ENCODE results near the gene GCNA. TPM values are rescaled to one million over a fixed set of nuclear protein-coding genes. Genes with fewer than 3 reads are reported as not detected.

The GCNA gene
- total RNA-seq, 2 experiments from 2014 or later = 2.1 to 4.2 TPM

DNA sequence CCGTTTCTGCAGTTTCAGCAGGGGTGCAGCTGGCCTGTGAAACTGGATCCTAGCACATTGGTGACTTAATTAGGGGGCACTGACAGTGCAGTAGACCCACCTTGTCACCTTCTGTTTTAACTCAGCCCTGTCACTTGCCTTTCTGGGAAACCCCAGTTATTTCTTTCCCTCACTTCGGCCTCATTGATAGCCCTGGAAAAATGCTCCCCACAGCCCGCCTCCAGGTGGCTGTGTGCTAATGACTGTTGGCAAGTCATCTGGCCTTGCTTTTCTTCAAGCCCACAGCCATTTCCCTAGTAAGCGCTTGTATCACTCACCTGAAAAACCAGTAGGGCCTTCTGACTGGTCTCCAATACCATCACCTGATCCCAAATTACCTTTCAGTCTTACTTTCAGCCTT lies 36.8 kb downstream of the GCNA start:
- BruUV-seq (replicated peaks) = no TSS peak
- POLR2A ChIA-PET = no interaction called here
- H4K20me1 ChIP-seq (ENCODE audit: insufficient read depth, low read length) = no peaks in the 10 kb centered on the region
- H3K9me3 ChIP-seq (ENCODE audit: low read length) = peaks cover under 1% of the 10 kb centered on the region; the same call in 1 of the 2 replicates
- H3K4me2 ChIP-seq (ENCODE audit: low read length) = no peak overlapping the region
- no peak overlapping the region for H2AFZ ChIP-seq (ENCODE audit: low read length)
- no peaks in the 10 kb centered on the region for H3K79me2 ChIP-seq (ENCODE audit: insufficient read depth, low read depth, low read length)
- no peaks in the 10 kb centered on the region for H3K9me2 ChIP-seq (ENCODE audit: insufficient read depth, low read length)
- CTCF ChIA-PET (ENCODE audit: unreplicated experiment) = no interaction called here
- no peak overlapping the region for H3K27ac ChIP-seq (ENCODE audit: low read depth, low read length, poor library complexity, severe bottlenecking)
- intact Hi-C loops (cut with micrococcal nuclease; ENCODE audit: unreplicated experiment) = no loop called here
- H3K4me1 ChIP-seq (ENCODE audit: insufficient read depth, low read length, poor library complexity, severe bottlenecking) = peaks cover 25% of the 10 kb centered on the region
- no peak for DNase-seq (ENCODE audit: low spot score)
- TF ChIP-seq, protein P1, sequence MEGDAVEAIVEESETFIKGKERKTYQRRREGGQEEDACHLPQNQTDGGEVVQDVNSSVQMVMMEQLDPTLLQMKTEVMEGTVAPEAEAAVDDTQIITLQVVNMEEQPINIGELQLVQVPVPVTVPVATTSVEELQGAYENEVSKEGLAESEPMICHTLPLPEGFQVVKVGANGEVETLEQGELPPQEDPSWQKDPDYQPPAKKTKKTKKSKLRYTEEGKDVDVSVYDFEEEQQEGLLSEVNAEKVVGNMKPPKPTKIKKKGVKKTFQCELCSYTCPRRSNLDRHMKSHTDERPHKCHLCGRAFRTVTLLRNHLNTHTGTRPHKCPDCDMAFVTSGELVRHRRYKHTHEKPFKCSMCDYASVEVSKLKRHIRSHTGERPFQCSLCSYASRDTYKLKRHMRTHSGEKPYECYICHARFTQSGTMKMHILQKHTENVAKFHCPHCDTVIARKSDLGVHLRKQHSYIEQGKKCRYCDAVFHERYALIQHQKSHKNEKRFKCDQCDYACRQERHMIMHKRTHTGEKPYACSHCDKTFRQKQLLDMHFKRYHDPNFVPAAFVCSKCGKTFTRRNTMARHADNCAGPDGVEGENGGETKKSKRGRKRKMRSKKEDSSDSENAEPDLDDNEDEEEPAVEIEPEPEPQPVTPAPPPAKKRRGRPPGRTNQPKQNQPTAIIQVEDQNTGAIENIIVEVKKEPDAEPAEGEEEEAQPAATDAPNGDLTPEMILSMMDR (conservative IDR thresholded peaks at IDR 0.05; ENCODE audit: low read length) = no peak
- no peak for TF ChIP-seq EZH2phosphoT487 (IDR thresholded peaks at IDR 0.05; ENCODE audit: borderline replicate concordance, low read depth, low read length)
- H3K36me3 ChIP-seq (ENCODE audit: insufficient read depth, low read length) = peaks cover 30% of the 10 kb centered on the region
- H3K4me3 ChIP-seq (ENCODE audit: low read depth, low read length, poor library complexity, severe bottlenecking) = no peak overlapping the region

GRCh38 chrX:71615954-71616353 lies 37.7 kb downstream of the GCNA start:
- Histone ChIP-seq H3K79me2 (ENCODE audit: insufficient read depth, low read depth, low read length) (no peaks in the 10 kb centered on the region), H3K4me1 (ENCODE audit: insufficient read depth, low read length, poor library complexity, severe bottlenecking) (peaks cover 34% of the 10 kb centered on the region), H2AFZ (ENCODE audit: low read length) (no peak overlapping the region), H4K20me1 (ENCODE audit: insufficient read depth, low read length) (no peaks in the 10 kb centered on the region), H3K4me3 (ENCODE audit: low read depth, low read length, poor library complexity, severe bottlenecking) (no peak overlapping the region), H3K9me2 (ENCODE audit: insufficient read depth, low read length) (no peaks in the 10 kb centered on the region), H3K4me2 (ENCODE audit: low read length) (no peak overlapping the region), H3K36me3 (ENCODE audit: insufficient read depth, low read length) (peaks cover 24% of the 10 kb centered on the region), H3K9me3 (ENCODE audit: low read length) (peaks cover 6% of the 10 kb centered on the region; the same call in 1 of the 2 replicates), H3K27ac (ENCODE audit: low read depth, low read length, poor library complexity, severe bottlenecking) (no peak overlapping the region)
- no peak for TF ChIP-seq EZH2phosphoT487 (IDR thresholded peaks at IDR 0.05; ENCODE audit: borderline replicate concordance, low read depth, low read length)
- TF ChIP-seq, protein P1 (conservative IDR thresholded peaks at IDR 0.05; ENCODE audit: low read length) = no peak
- DNase-seq (ENCODE audit: low spot score) = no peak
- intact Hi-C loops (cut with micrococcal nuclease; ENCODE audit: unreplicated experiment) = no loop called here
- BruUV-seq (replicated peaks) = no TSS peak
- POLR2A ChIA-PET = no interaction called here
- CTCF ChIA-PET (ENCODE audit: unreplicated experiment) = no interaction called here

- DNase-seq (ENCODE audit: low spot score) = no peak
- ChIA-PET POLR2A (no interaction called here), CTCF (ENCODE audit: unreplicated experiment) (no interaction called here)
- Histone ChIP-seq H2AFZ (ENCODE audit: low read length) (no peak overlapping the region), H3K27ac (ENCODE audit: low read depth, low read length, poor library complexity, severe bottlenecking) (no peak overlapping the region), H3K4me3 (ENCODE audit: low read depth, low read length, poor library complexity, severe bottlenecking) (no peak overlapping the region), H3K36me3 (ENCODE audit: insufficient read depth, low read length) (peaks cover 15% of the 10 kb centered on the region), H4K20me1 (ENCODE audit: insufficient read depth, low read length) (no peaks in the 10 kb centered on the region), H3K4me2 (ENCODE audit: low read length) (no peak overlapping the region), H3K4me1 (ENCODE audit: insufficient read depth, low read length, poor library complexity, severe bottlenecking) (peaks cover 42% of the 10 kb centered on the region), H3K79me2 (ENCODE audit: insufficient read depth, low read depth, low read length) (no peaks in the 10 kb centered on the region), H3K9me3 (ENCODE audit: low read length) (peaks cover 6% of the 10 kb centered on the region; the same call in 1 of the 2 replicates), H3K9me2 (ENCODE audit: insufficient read depth, low read length) (no peaks in the 10 kb centered on the region)
- BruUV-seq (replicated peaks) = no TSS peak
- intact Hi-C loops (cut with micrococcal nuclease; ENCODE audit: unreplicated experiment) = no loop called here
- TF ChIP-seq, protein P1 (conservative IDR thresholded peaks at IDR 0.05; ENCODE audit: low read length) = no peak
- no peak for TF ChIP-seq EZH2phosphoT487 (IDR thresholded peaks at IDR 0.05; ENCODE audit: borderline replicate concordance, low read depth, low read length)
Measured at GRCh38 chrX:71616672-71617529, 38.7 kb downstream of the GCNA start.
